Tongue (tissue), 2 donors: Measurements from ENCODE around the gene TMEM115. TPM values are rescaled to one million over a fixed set of nuclear protein-coding genes. Genes with fewer than 3 reads are reported as not detected.
A peak's percentile ranks its signal among the peaks of the same experiment; 100 is the strongest.

Source experiments
- DNase-seq: peaks from one replicate; pipeline ENCODE4 v3.0.0-alpha.2; 2015
- total RNA-seq: library from RNA; depleted of rRNA; stranded (reverse); fragments of >200 nt; gene quantifications from one replicate; pipeline ENCODE4 v1.2.3, GENCODE V29; 2014

TMEM115 gene
- total RNA-seq, 1 donor from 2014 or later = 30.4 TPM

DNA sequence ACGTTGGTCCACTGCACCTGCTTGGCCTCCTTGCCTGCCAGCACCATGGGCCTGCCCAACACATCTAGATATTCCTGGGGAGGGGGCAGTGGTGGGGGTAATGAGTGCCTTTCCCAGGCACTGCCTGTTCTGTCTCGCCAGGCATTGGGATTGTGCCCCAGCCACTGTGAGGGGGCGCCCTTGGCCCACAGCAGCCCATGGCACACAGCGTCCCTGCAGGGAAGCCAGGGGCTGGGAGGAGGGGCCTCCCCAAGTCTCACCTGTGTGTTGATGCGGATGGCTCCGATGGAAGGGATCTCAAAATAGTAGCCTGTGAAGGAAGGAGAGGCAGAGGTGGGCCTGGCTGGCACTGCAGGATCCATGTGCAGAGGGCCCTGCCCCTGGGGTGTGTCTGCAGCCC, 18.7 kb upstream of the TMEM115 start:
- DNase-seq = no peak

DNA sequence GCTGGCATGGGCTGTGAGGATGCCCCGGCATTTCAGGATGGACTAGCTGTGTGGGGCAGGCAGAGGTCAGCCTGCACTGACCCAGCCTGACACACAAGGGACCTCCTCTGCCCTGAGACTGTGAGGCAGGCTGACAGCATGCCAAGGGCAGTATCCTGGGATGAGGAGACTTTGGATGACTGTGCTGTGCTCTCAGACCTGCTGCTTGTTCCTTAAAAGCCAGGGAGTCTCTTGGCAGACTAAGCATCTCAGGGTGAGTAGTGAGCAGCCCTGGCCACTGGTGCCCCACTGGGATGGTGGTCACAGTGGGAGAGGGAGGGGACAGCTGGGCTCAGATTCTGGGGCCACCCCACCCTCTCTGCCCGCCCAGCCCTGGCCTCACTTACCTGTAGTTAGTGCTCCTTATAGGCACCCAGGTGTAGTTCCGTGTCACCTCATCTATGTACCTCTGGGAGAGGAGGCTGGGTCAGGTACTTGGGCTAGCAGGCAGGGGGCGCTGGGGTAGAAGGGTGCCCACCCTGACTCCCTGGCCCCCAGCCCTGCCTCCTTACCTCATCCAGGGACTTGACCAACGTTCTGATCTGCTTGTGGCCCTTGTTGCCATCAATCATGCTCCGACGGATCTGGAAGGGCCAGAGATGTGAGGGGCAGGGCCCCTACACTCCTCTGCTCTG, 16.1 kb upstream of the TMEM115 start:
- no peak for DNase-seq

DNA sequence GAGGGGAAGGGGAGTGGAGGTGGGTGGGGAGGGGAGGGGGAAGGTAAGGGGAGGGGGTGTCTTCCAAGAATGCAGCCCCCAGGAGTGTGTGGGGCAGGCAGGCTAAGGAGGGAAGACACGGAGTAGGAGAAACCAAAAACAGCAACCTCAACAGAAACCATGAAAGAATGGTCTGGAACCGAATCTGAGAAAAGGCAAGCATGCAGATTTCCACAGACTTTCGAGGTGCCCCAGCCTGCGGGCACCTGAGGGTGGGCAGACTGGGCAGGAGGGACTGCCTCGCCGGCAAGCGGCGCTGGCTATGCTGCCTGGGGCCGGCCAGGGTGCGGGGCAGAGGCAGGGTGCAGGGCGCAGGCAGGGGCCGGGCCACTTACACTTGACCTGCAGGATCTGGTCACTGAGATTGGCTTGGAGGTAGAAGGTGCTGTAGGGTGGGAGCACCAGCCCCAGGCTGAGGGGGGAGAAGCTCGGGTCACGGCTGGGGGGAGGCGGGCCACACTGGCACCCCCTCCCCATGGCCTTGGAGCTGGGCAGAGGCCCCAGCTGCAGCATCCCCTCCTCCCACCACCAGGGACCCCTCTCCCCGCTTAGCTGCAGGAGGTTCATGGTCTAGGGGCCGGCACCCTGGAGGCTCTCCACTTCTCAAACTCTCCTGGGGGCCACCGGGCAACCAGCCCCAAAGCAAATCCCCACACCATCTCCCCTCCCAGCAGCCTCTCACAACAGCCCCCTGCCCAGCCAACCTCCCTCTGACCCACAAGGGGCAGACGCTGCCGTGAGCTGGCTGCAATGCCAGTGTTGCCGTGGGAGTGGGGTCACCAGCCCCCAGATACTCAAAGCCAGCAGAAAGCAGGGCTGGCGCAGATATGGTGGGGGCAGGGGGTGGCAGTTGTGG, 15.3 kb upstream of the TMEM115 start:
- no peak for DNase-seq

DNA sequence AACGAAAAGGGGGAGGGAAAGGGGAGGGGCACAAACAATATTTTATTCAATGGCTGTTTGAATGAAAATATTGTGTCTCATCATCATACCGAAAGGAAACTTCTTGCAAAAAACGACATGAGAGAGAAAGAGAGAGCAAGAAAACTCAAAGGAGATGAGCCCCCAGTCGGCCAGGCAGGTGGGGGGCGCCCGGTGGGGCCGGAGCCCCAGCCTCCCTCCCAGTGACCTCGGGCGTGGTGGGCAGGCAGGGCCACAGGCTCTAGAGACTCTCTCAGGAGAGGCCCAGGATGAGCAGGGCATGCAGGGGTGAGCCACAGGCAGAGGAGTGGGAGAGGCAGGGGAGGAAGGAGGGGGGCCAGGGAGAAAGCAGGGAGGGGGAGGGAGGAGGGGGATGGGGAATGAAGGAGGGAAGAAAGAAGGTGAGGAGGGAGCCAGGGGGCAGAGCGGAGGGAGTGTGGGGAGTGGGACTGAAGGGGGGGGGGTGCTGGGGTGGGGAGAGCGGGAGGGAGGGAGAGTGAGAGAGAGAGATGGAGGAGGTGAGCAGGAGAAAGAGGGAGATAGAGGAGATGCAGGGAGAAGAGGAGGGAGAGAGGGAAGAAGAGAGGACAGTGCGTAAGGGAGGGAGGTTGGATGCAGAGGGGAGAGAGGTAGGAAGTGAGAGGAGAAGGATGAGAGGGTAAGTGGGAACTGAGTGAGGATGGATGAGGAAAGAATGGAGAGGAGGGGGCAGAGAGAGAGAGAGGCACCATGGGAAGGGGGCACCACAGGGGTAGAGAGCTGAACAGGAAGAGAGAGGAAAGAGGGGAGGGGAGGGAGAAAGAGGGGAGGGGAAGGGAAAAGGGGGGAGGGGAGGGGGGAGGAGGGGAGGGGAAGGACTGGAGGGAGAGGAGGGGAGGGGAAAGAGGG, 14.1 kb upstream of the TMEM115 start:
- peak; percentile 54 for DNase-seq

DNA sequence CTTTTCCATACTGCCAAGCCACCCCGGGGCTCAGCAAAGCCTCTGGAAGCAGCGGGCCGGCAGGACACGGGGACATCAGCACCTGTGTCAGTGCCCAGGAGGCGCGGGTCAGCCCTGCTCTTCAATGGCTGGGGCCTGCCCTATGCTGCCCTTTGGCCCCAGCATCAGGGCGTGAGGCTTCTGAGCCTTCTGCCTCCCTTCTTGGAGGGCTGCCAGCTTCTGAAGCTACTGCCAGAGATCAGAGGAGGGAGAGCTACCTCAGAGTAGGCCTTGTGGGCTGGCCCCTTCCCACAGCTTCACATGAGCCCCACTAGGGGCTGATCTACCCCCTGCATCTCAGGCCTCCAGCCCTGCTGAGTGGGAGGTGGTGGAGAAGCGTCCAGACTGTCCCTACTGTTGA, 13.0 kb upstream of the TMEM115 start:
- peak; percentile 51 for DNase-seq

DNA sequence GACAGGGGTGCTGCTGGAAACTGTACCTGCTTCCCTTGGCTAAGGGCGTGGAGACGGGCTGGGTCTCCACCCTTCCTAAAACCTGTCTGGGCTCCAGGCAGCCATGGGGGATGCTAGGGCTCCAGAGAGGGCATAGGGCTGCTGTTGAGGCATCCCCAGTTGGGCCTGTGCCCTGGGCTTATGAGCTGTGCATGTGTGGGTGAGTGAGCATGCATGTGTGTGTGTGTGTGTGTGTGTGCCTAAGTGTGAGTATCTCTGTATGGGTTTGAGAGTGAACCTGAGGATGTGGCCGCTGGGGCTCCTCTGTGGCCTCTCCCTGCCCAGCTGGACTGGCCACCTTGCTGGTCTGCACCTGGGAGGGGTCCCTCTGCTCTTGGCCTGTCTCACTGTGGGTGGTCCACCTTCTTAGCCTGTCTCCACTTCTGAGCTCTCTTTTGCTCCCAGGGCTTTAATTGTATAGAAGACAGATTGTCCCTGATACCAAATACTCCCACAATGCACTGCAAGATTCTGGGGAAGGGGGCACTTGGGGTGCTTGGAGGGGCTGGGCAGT, 11.9 kb upstream of the TMEM115 start:
- no peak for DNase-seq

DNA sequence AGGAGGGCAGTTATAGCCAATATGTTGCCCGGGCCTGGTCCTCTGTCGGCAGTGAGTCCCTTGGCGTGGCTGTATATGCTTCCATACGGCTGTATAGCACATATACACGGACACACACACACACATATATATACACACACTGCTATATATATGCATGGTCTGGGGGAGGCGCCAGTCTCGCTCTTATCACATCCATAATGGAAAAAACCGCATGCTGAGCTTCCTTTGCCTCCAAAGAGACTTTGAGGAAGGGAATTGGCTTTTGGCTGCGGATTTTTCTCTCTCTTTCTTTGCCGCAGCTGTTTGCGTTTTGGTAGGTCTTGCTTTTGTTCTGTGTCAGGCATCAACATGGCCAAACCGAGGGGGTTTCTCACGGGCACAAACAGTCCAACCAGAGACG, 11.3 kb upstream of the TMEM115 start:
- DNase-seq = peak; percentile 83

DNA sequence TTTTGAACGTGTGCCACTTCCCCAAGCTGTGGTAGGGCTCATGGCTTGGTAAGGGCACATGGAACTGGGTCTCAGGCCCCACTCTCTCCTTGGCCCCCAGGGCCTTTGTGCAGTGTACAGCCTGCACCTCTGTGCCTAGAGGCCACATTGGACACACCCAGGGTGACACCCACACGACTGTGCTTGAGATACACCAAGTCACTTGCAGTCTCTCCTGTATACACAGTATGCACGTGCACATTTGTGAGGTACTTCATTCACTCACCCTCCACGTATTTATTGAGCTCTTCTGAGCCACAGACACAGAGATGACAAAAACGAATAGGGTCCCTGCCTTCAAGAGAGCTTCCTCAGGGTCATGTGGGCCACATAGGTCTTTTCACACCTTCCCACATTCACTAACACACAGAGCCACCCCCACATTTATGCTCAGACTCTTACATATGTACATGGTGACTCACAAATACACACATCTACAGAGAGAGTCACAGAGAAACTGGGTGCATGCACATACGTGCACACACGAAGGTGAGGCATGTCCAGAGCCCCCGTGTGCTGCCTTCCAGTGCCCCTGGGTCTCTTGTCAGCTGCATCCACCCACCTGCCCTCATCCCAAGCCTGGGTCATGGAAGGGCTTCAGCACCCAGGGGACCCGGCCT, 9.8 kb upstream of the TMEM115 start:
- no peak for DNase-seq

DNA sequence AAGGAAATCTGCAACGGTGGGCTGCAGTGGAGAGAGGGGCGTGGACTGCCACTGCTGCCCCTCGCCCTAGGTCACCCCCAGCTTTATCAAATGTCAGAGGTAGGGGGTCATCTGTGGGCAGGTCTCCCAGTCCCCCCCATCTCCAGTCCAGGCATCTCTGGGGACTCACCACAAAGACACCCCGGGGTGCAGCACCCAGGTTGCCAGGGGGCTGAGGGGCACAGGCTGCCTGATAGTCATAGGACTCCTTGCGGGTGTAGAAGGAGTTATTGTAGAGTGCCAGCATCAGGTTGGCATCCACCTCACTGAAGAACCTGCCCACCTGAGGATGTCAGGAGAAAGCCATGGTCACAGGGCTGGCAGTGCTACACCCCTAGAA, 6.5 kb upstream of the TMEM115 start:
- DNase-seq = no peak

DNA sequence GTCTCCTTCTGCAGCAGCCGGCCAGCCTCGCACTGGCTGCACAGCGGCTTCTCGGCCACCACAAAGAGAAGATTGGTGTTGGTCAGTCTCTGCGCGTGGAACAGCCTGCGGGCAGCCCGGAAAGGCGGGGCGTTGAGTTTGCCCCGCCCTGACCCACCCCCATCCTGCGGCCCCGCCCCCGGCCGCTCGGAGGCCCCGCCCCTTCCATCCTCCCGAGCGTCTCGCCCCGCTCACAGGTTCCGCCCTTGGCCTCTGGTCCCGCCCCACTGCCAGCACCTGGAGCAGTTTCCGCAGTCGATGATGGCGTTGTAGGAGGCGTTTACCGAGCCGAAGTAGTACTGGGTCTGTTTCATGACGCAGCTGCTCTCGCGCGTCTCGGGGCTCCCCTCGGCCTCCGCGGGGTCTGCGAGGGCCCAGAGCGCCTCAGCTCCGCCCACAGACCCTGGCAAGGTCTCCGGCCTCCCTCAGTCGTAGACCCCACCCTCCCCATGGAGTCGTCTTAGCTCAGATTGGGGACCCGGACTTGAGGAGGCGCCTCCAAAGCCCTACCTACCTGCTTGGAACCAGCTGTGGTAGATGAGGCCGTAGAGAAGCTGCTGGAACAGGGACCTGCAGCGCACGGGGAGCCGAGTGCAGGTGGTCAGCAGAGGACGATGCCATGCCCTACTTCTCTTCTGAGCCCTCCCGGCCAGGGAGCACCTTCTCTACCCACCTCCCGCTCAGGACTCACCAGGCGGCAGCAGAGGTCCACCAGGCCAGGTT, 5.9 kb upstream of the TMEM115 start:
- DNase-seq = peak; percentile 87

DNA sequence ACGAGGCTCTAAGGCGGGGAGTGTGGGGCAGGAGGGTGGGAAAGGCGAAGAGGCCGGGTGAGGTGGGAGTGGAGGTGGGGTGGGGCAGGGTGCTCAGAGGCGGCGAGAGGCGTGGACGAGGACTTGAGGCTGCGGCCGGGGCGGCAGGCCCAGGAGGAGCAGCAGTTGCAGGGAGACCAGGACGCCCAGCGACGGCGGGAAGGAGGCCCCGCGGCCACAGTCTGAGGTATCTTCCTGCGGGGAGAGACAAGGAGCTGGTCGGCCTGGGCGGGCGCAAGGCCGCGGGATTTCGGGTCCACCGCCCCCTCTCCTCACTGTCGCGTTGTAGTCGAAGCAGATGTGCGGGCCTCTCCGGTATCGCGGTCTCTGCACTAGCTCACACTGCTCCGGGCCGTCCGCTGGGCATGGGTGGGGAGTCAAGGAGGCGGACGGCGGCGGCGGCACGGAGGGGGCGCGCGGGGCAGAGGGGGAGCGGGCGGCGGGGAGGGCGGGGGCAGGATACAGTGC, 5.3 kb upstream of the TMEM115 start:
- peak; percentile 22 for DNase-seq

DNA sequence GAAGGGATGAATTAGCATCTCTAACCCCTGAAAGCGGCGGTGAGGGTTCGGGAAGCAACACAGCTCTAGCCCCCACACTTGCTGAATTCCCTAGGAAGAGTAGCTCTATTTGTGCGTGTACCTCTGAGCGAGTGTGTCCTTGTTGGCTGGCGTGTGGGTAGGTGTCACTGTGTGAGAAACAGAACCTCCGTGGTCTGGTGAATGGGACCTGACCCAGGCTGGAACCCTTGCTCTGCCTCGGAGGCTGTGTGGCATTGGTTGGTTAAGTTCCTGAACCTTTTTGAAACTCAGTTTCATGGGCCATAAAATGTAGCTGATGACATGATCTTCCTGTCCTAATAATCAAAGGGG, 414 bp upstream of the TMEM115 start:
- DNase-seq = no peak

DNA sequence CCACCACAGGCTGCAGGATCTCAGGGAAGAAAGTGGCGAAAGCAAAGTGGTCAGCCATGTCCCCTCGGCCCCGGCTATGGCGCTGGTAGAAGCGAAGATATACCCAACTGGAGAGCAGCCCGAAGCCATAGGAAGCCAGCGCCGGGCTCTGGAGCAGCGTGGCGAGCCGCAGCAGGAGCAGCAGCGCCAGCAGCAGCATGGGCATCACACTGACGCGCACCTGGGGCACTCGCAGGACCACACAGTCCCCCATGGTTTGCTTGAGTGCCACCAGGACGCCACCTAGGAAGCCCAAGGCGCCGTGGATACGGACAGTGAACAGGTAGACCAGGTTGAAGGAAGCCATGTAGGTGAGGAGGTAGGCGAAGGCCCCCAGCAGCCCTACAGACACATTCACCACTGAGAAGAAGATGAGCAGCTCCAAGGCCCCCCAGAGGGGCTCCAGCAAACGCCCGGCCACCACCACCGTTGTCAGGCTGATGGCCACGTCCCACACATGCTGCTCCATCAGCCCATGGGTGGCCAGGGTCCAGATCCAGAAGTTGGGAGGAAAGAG, 888 bp downstream of the TMEM115 start:
- DNase-seq = no peak

DNA sequence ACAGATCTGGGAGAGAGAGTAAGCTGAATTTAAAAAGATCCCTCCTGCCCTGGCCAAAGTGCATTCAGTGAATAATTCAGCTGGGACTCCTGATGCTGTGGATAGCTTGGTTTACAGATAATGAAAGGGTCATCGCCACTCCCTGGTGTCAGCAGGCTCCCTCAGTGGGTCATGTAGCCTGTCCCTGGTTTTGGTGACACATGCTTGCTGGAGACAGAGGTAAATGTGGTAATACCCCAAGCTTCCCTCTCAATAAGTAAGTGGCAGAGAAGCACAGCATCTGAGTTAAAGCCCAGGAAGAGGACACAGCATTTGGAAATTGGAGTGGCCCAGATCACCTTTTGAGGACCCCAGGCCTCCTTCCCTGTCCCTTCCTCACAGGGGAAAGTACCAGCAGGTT, 1.8 kb downstream of the TMEM115 start:
- DNase-seq = no peak

DNA sequence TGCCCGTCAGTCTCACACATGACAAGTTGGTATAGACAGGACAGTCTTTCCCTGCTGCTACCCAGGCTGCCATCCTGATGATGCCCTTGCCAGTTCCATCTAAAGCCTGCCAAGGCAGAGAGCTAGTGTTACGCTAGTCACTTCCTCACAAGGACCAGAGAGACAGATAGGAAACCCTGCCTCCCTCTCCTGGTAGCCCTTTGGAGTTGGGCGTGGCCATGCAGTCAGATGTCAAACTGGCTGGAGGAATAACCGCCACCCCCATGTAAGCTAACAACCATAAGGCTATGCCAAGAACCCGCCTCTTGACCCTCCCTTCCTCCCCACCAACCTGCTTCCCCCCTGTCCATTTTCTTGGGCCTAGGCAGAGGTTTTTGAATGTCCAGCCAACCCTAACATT, 2.8 kb downstream of the TMEM115 start:
- no peak for DNase-seq

DNA sequence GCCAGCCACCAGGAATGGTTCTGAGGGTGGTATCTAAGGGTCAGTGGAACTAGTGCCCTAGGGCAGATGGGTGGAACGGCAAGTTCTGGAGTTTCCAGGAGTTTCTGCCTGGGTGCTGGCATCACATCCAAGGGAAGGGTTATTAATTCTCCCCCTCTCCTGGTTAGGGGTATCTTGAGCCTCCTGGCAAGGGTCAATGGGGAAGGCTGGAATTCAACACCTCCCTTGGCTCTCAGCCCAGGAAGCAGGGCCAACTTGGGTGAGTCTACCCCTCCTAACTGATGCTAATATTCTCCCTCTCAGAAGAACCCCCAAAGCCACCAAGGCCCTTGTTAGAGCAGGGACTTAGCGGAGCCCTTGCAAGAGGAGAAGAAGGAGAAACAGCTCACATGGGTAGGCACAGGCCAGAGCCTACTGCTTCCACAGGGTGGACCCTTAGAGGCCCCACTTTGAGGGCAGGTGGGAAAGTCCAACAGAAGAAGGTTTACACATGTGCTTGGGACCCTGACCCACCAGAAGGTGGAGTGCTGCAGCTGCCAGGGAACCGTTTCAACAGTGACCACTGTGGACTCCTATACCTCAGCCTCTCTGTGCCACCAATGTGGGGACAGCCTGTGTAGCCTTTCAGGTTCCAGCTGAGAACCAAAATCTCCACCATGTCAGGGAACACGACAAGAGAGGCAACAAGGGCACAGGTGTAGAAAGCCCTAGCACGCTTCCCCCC, 3.3 kb downstream of the TMEM115 start:
- DNase-seq = no peak

DNA sequence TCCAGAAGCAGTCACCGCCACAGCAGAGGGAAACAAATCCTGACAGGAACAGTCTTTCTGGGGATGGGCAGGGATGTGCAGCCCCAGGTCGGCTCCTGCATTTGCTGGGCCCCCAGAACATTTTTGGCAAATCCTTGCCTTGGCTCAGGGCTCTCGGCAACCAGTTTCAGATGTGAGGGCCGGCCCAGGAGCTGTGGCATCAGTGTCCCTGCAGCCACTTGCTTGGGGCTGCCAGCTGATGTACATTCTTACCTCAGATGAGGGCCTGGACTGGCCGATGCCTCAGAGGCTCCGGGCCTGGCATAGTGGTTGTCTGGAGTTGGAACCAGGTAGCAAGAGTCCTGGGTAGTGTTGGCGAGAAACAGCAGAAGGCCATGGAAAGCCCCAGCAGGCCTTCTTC, 4.5 kb downstream of the TMEM115 start:
- no peak for DNase-seq

DNA sequence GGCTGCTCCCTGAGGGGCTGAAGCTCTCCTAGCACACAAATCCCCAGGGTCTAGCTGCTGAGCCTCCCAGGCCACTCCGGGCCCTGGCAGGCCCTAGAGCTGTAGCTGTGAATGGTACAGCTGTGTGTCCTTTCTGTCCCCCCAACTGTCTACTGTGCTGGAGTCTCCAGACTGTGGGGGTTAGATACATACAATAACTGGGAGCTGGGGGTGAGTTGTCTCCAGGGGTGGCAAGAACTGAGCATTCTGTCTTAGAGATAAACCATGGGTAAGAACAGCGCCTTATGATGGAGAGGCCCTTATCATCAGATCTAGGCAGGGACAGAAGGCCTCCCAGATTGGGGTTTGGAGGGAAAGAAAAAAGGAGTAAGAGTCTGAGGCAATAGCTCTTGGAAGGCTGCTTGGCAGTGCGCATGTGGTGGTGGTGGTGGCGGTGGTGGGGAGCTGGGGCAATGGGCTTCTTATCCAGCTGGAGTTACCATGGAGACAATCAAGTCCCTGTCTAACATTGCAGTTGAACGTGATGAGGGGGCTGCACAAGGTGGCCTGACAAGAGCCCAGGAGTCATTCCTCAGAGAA, 5.0 kb downstream of the TMEM115 start:
- no peak for DNase-seq

DNA sequence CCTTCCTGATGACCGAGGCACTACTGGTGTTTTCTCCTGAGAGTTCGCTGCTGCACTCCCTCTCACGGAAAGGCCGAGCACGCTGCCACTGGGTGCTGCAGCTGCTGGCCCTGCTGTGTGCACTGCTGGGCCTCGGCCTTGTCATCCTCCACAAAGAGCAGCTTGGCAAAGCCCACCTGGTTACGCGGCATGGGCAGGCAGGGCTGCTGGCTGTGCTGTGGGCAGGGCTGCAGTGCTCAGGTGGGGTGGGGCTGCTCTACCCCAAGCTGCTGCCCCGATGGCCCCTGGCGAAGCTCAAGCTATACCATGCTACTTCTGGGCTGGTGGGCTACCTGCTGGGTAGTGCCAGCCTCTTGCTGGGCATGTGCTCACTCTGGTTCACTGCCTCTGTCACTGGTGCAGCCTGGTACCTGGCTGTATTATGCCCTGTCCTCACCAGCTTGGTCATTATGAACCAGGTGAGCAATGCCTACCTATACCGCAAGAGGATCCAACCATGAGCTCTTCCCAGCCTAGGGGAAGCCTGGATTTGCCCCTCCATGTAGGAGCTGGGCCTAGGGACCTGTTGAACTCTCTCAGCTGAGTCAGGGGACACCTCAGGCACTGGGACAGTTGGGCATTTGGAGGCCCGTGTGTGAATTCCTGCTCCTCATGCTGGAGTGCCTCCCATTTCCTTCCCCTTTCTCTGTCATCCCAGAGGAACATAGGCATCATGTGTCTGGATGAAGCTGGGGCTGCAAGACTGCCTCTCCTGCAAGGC, 5.9 kb downstream of the TMEM115 start:
- DNase-seq = no peak
